ENCODE data around the gene BCAP29. TPM values are rescaled to one million over a fixed set of nuclear protein-coding genes. Genes with fewer than 3 reads are reported as not detected.

BCAP29 gene
- polyA plus RNA-seq, 1 experiment, result 20.3 TPM

DNA sequence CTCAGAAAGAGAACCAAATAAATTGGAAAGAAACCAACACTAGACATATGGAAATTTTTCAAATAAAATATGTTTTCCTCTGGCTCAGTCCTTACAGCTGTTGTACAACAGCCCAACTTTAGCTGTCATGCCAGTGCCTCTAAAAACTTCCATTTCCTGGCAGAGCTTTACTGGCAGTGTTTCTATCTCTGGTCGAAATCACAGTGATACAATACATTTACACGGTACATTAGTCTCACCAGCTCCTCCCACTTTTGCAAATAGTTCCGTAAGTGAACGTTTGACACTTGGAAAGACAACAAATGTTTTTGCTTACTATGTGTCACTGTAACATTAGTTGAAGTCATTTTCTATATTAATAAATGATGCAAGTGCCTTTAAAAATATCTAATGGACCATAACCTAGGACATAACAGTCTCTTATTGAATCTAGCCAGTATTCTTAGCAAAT is 29.8 kb downstream of the BCAP29 start:
- ChIA-PET CTCF (no interaction called here), POLR2A (no interaction called here)
- DNase-seq (ENCODE audit: low read depth), result no peak
- H3K27me3 ChIP-seq (ENCODE audit: control insufficient read depth, insufficient read depth, low read length), result no peaks in the 10 kb centered on the region
- TF ChIP-seq, protein P1, sequence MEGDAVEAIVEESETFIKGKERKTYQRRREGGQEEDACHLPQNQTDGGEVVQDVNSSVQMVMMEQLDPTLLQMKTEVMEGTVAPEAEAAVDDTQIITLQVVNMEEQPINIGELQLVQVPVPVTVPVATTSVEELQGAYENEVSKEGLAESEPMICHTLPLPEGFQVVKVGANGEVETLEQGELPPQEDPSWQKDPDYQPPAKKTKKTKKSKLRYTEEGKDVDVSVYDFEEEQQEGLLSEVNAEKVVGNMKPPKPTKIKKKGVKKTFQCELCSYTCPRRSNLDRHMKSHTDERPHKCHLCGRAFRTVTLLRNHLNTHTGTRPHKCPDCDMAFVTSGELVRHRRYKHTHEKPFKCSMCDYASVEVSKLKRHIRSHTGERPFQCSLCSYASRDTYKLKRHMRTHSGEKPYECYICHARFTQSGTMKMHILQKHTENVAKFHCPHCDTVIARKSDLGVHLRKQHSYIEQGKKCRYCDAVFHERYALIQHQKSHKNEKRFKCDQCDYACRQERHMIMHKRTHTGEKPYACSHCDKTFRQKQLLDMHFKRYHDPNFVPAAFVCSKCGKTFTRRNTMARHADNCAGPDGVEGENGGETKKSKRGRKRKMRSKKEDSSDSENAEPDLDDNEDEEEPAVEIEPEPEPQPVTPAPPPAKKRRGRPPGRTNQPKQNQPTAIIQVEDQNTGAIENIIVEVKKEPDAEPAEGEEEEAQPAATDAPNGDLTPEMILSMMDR (IDR thresholded peaks at IDR 0.05; ENCODE audit: insufficient read depth, low read depth, low read length), result no peak
- H3K4me3 ChIP-seq (ENCODE audit: low read depth, low read length), result no peak overlapping the region
- H3K36me3 ChIP-seq (ENCODE audit: control insufficient read depth, insufficient read depth, low read length), result no peaks in the 10 kb centered on the region

DNA sequence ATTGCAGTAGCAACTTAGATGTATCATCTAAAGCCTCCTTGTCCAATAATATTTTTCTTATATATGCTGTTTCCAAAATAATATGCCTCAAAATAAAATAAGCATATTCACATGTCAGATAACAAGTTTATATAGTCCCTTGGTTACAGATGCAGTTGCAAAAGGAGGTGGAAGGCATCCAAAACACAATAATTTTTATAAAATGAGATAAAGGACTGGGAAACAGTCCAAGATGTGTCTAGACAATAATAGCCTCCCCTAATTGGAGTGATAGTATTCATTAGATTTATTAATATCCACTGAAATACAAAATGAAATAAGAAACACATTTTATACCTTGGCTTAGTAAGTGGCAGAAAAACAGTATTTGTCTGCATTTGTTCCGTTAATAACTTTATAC is 30.3 kb downstream of the BCAP29 start:
- DNase-seq (ENCODE audit: low read depth), result no peak
- TF ChIP-seq, protein P1 (IDR thresholded peaks at IDR 0.05; ENCODE audit: insufficient read depth, low read depth, low read length), result no peak
- POLR2A ChIA-PET, result no interaction called here
- Histone ChIP-seq H3K27me3 (ENCODE audit: control insufficient read depth, insufficient read depth, low read length) (no peaks in the 10 kb centered on the region), H3K36me3 (ENCODE audit: control insufficient read depth, insufficient read depth, low read length) (no peaks in the 10 kb centered on the region), H3K4me3 (ENCODE audit: low read depth, low read length) (no peak overlapping the region)
- CTCF ChIA-PET, result interaction anchor here (1.4 kb wide), 1 partner anchor 133 kb away, joined by 3 read pairs; the partner anchor contains the start of gene CBLL1

DNA sequence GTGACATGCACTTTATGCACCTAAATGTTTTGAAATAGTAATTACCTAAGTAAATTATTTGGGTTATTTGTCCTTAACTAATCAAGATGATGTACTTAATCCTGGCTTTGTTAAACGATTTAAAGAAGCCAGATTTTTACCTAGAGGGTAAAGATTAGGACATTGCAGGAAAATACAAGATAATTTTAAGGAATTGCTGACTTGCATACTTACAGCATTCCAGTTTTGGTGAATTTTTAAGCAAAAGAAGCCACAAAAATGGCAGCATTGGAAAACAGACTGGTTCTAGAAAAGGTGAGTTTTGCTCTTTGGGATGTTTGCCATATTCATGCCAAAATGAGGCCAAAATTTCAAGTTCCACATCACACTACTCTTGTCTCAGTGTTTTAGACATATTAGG is 33.4 kb downstream of the BCAP29 start:
- DNase-seq (ENCODE audit: low read depth), result no peak
- ChIA-PET POLR2A (no interaction called here), CTCF (no interaction called here)
- TF ChIP-seq, protein P1 (IDR thresholded peaks at IDR 0.05; ENCODE audit: insufficient read depth, low read depth, low read length), result no peak
- H3K4me3 ChIP-seq (ENCODE audit: low read depth, low read length), result no peak overlapping the region
- no peaks in the 10 kb centered on the region for H3K27me3 ChIP-seq (ENCODE audit: control insufficient read depth, insufficient read depth, low read length)
- H3K36me3 ChIP-seq (ENCODE audit: control insufficient read depth, insufficient read depth, low read length), result no peaks in the 10 kb centered on the region; the same call in 1 of the 2 replicates

DNA sequence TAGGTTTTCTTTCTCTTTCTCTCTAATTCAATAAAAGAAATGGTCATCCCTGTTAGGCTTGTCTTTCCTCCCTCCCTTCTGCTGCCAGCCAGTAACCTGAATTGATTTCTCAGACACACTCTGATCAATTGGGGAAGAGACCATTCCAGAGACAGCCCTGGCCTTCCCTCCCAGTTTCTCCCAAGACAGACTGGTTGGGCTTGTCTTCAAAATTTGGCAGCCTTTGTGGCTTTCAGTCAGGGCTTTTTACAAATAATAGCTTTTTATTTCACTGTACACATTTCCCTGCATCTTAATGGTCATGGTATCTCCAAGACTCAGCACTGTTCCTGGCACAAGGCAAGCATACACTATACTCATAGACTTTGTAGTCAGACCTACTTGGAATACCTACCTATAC is 33.9 kb downstream of the BCAP29 start:
- no peak for DNase-seq (ENCODE audit: low read depth)
- POLR2A ChIA-PET, result interaction anchor here (0.6 kb wide), 1 partner anchor 27 kb away, joined by 16 read pairs; no protein-coding TSS in a partner anchor
- TF ChIP-seq, protein P1 (IDR thresholded peaks at IDR 0.05; ENCODE audit: insufficient read depth, low read depth, low read length), result no peak

DNA sequence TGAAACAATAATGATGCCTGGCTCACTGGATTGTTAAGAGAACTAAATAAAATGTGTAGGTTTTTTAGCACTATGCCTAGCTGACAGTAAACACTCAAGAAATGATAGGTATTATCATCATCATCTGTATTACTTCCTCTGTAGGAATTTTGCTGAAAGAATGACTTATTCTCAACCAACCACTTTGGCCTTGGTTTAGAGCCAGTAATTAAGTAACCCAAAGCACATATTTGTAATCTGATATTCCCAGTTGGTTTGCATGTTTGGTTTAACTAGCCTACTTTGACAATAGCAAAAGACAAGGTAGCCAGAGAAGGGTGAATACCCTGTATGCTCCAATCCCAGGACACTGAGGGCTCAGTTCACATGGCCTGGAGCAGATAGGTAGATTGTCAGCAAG is 34.4 kb downstream of the BCAP29 start:
- POLR2A ChIA-PET, result interaction anchor here (0.6 kb wide), 1 partner anchor 28 kb away, joined by 16 read pairs; no protein-coding TSS in a partner anchor
- Histone ChIP-seq H3K4me3 (ENCODE audit: low read depth, low read length) (no peak overlapping the region), H3K27me3 (ENCODE audit: control insufficient read depth, insufficient read depth, low read length) (no peaks in the 10 kb centered on the region), H3K36me3 (ENCODE audit: control insufficient read depth, insufficient read depth, low read length) (no peaks in the 10 kb centered on the region; the same call in 1 of the 2 replicates)
- DNase-seq (ENCODE audit: low read depth), result peak; percentile 58
- CTCF ChIA-PET, result interaction anchor here (0.8 kb wide), 1 partner anchor 10 kb away, joined by 3 read pairs; no protein-coding TSS in a partner anchor
- TF ChIP-seq, protein P1 (IDR thresholded peaks at IDR 0.05; ENCODE audit: insufficient read depth, low read depth, low read length), result no peak

More for the DNA sequence above, 33.9 kb downstream of the BCAP29 start:
- no peaks in the 10 kb centered on the region for H3K27me3 ChIP-seq (ENCODE audit: control insufficient read depth, insufficient read depth, low read length)
- CTCF ChIA-PET, result interaction anchor here (0.8 kb wide), 1 partner anchor 9 kb away, joined by 3 read pairs; no protein-coding TSS in a partner anchor
- H3K4me3 ChIP-seq (ENCODE audit: low read depth, low read length), result no peak overlapping the region
- no peaks in the 10 kb centered on the region; the same call in 1 of the 2 replicates for H3K36me3 ChIP-seq (ENCODE audit: control insufficient read depth, insufficient read depth, low read length)

Measured in BJ (cell line).